Measurements from ENCODE around the gene PRPF38B.

GRCh38 chr1:108728327-108728923, 36.3 kb downstream of the PRPF38B start:
- no peak for TF ChIP-seq CTCF (conservative IDR thresholded peaks at IDR 0.05 in 1 of 2, IDR thresholded peaks at IDR 0.05 in 1 of 2; ENCODE audit: low read depth in 1 of 2, low read length in 2 of 2)
- no peak for TF ChIP-seq EZH2 (IDR thresholded peaks at IDR 0.05; ENCODE audit: low read length, missing control alignments)

All from fibroblast of lung (primary cell).